Measurements from ENCODE around the gene IL11RA.

DNA sequence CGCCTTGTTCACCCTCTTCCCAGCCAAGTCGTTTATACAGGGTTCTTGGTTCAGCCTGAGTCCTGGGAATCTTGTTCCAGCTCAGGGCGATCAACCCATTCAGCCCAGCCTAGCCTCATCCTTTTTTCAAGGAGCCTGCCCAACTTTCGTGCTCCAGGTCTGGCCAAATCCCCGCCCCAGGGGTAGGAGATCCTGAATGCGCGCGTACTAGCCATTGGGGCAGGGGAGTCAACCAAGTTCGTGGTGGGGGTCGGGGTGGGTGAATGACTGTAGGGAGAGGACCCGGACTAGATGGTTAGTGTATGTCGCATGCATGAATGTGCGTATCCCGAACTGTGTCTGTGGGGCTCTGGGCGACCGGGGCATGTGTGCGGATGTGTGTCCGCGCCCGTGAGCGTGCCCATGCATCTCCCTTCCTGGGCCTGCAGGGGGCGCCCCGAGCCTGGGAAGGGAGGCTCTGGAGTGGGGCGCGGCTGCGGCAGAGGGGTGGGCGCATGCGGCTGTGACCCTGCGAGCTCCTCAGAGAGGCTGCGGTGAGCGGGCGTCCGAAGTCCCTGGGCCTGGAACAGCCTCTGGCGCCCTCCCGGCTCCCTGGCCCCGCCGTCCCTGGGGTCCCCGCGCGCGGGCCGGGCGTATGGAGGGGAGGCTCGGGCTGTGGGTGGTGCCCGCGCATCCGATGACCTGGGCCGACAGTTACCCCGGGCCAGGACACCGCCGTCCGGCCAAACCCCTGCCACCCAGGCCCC, 49.2 kb downstream of the IL11RA start:
- TF ChIP-seq POLR2A (IDR thresholded peaks at IDR 0.05), result no peak
- TF ChIP-seq, protein P1, sequence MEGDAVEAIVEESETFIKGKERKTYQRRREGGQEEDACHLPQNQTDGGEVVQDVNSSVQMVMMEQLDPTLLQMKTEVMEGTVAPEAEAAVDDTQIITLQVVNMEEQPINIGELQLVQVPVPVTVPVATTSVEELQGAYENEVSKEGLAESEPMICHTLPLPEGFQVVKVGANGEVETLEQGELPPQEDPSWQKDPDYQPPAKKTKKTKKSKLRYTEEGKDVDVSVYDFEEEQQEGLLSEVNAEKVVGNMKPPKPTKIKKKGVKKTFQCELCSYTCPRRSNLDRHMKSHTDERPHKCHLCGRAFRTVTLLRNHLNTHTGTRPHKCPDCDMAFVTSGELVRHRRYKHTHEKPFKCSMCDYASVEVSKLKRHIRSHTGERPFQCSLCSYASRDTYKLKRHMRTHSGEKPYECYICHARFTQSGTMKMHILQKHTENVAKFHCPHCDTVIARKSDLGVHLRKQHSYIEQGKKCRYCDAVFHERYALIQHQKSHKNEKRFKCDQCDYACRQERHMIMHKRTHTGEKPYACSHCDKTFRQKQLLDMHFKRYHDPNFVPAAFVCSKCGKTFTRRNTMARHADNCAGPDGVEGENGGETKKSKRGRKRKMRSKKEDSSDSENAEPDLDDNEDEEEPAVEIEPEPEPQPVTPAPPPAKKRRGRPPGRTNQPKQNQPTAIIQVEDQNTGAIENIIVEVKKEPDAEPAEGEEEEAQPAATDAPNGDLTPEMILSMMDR (IDR thresholded peaks at IDR 0.05), result peak; percentile 59 to 93 (median 84)
